GM12878 (cell line): ENCODE results near the gene WNT8A. TPM values are rescaled to one million over a fixed set of nuclear protein-coding genes. Genes with fewer than 3 reads are reported as not detected.

Experiments
- ATAC-seq: fragments of 200-7000 bp; cut with Tn5 transposase; 3 replicates; pipeline ENCODE4 v1.9.1; 2020; ENCODE audit warnings: mild to moderate bottlenecking, moderate library complexity
- BruUV-seq: library from RNA; stranded (reverse); fragments of 400-500 nt; replicated peaks from 2 replicates; lab custom pipeline; 2021; lab: Mats Ljungman, UMichigan
- CTCF ChIA-PET: fragments of 300-600 bp; sonication (Branson Sonifier 250); formaldehyde crosslinking; extraction: SDS; loops from one replicate; lab custom pipeline; 2021; ENCODE audit warnings: inconsistent platforms; lab: Yijun Ruan, JAX
- POLR2A ChIA-PET: fragments of 350-600 bp; formaldehyde crosslinking; extraction: SDS; loops from one replicate; lab custom pipeline; 2021; ENCODE audit warnings: inconsistent platforms; lab: Charles Lee
- RAD21 ChIA-PET: fragments of 300-600 bp; sonication (Branson Sonifier 250); formaldehyde crosslinking; loops from one replicate; lab custom pipeline; 2023; ENCODE audit warnings: antibody characterized with exemption; ENCODE audit not compliant: unreplicated experiment; lab: Charles Lee
- SMC1A ChIA-PET: fragments of 300-600 bp; sonication (Branson Sonifier 250); formaldehyde crosslinking; loops from one replicate; lab custom pipeline; 2023; ENCODE audit not compliant: unreplicated experiment, uncharacterized antibody; lab: Charles Lee
- DNase-seq: peaks from one replicate; pipeline ENCODE4 v3.0.0-alpha.2; 2011; ENCODE audit warnings: low read depth, low spot score
- FAIRE-seq: peaks from 3 replicates; lab custom pipeline; 2011; peaks lifted over from hg19 to GRCh38; lab: Jason Lieb, UNC
- H2AFZ ChIP-seq: 2 replicates; pipeline ENCODE4 v1.6.0; 2011; ENCODE audit warnings: low read depth, low read length, control low read depth; ENCODE audit not compliant: control insufficient read depth
- H3K27ac ChIP-seq: 2 replicates; pipeline ENCODE4 v1.5.1; 2011; ENCODE audit warnings: control low read depth; ENCODE audit not compliant: control insufficient read depth, insufficient read depth
- H3K27me3 ChIP-seq, 2 experiments: replicated peaks in 1 of 2; 2 replicates each; pipeline versions ENCODE4 v1.6.0 to v1.6.1; 2011; ENCODE audit warnings: low read length in 1 of 2; ENCODE audit not compliant: control insufficient read depth in 2 of 2, insufficient read depth in 2 of 2
- H3K36me3 ChIP-seq, 2 experiments: 2 replicates each; pipeline ENCODE4 v1.5.1; 2011; ENCODE audit warnings: low read length in 1 of 2; ENCODE audit not compliant: control insufficient read depth in 2 of 2, insufficient read depth in 2 of 2
- H3K4me1 ChIP-seq: 2 replicates; pipeline ENCODE4 v1.6.1; 2011; ENCODE audit warnings: mild to moderate bottlenecking, low read length, moderate library complexity, mixed read lengths; ENCODE audit not compliant: control insufficient read depth, insufficient read depth
- H3K4me2 ChIP-seq: 2 replicates; pipeline ENCODE4 v1.6.0; 2011; ENCODE audit warnings: control low read depth; ENCODE audit not compliant: control insufficient read depth, insufficient read depth
- H3K4me3 ChIP-seq: fragments of 200-600 bp; sonication (generic); 2 replicates; pipeline ENCODE4 v1.5.1; 2016
- H3K79me2 ChIP-seq: 2 replicates; pipeline ENCODE4 v1.6.0; 2011; ENCODE audit warnings: low read length; ENCODE audit not compliant: control insufficient read depth, insufficient read depth
- H3K9ac ChIP-seq: 2 replicates; pipeline ENCODE4 v1.8.0; 2011; ENCODE audit warnings: low read length, control low read depth, mixed read lengths; ENCODE audit not compliant: control insufficient read depth, insufficient read depth
- H3K9me3 ChIP-seq: replicated peaks from 3 replicates; pipeline ENCODE4 v1.5.1; 2011; ENCODE audit warnings: mild to moderate bottlenecking, low read length; ENCODE audit not compliant: control insufficient read depth, insufficient read depth
- H4K20me1 ChIP-seq: 2 replicates; pipeline ENCODE4 v1.6.0; 2011; ENCODE audit not compliant: control insufficient read depth, insufficient read depth
- CBX3 ChIP-seq: fragments of 200-600 bp; sonication (generic); IDR thresholded peaks from 2 replicates; pipeline ENCODE4 v1.6.1; 2016; ENCODE audit warnings: low read depth, borderline replicate concordance
- CHD4 ChIP-seq: fragments of 200-600 bp; sonication (generic); IDR thresholded peaks from 2 replicates; pipeline ENCODE4 v1.6.1; 2016; ENCODE audit warnings: mild to moderate bottlenecking
- CREB1 ChIP-seq: IDR thresholded peaks from 2 replicates; pipeline ENCODE4 v1.6.1; 2012; ENCODE audit warnings: low read depth, mild to moderate bottlenecking, inconsistent platforms
- NFIC ChIP-seq: IDR thresholded peaks from 2 replicates; pipeline ENCODE4 v1.6.1; 2012; ENCODE audit warnings: low read depth, mild to moderate bottlenecking, inconsistent platforms, low read length, moderate library complexity
- NR2C1 ChIP-seq: fragments of 450-650 bp; IDR thresholded peaks from 2 replicates; pipeline ENCODE4 v1.6.1; 2017; ENCODE audit warnings: antibody characterized with exemption, mild to moderate bottlenecking, moderate library complexity
- POLR2A ChIP-seq: IDR thresholded peaks from 2 replicates; pipeline ENCODE4 v1.6.1; 2011; ENCODE audit warnings: low read depth, mild to moderate bottlenecking, low read length
- RELA ChIP-seq: fragments of 450-650 bp; IDR thresholded peaks from 2 replicates; pipeline ENCODE4 v1.8.0; 2014; ENCODE audit warnings: borderline replicate concordance; ENCODE audit not compliant: partially characterized antibody
- STAT3 ChIP-seq: IDR thresholded peaks from 2 replicates; pipeline ENCODE4 v1.6.1; 2011; ENCODE audit warnings: low read depth, low read length, improper control_type of control experiment
- ZBTB11 ChIP-seq: fragments of 450-650 bp; formaldehyde crosslinking; IDR thresholded peaks from 2 replicates; pipeline ENCODE4 v1.5.0; 2022; ENCODE audit warnings: mild to moderate bottlenecking, missing genetic modification characterization
- WGBS: methylation state at CpG from one replicate; pipeline ENCODE4 v1.1.6; 2016; ENCODE audit warnings: low lambda C conversion rate; ENCODE audit not compliant: insufficient replicate concordance, insufficient coverage; ENCODE audit errors: missing lambda C conversion rate; 5-methylcytosine and 5-hydroxymethylcytosine counted together
- in situ Hi-C: fragments of 300-500 bp; cut with MboI; formaldehyde crosslinking; loops from 9 replicates; pipeline ENCODE4 v1.14.3; 2018; ENCODE audit warnings: mixed read lengths
- intact Hi-C: fragments of 100-400 bp; cut with micrococcal nuclease; formaldehyde crosslinking; loops from one replicate; pipeline ENCODE4 v1.14.2; 2022; ENCODE audit not compliant: unreplicated experiment
- polyA plus RNA-seq, 11 experiments: library from polyadenylated mRNA; depleted of rRNA in 4 of 11; unstranded in 6 of 11; stranded (reverse) in 5 of 11; fragments of >200 nt; fragmentation: Nextera tagmentation in 4 of 11; fragmentation: Illumina TruSeq in 1 of 11; extraction: Ambion mirVana in 4 of 11; extraction: Trizol in 1 of 11; gene quantifications; 1 replicate in 1 of 11; 2 replicates in 10 of 11; pipeline versions ENCODE4 v1.2.1 to v1.2.3, GENCODE V29; 2011 to 2016; ENCODE audit warnings: inconsistent platforms in 2 of 11, missing spikeins in 2 of 11, low read depth in 1 of 11
- total RNA-seq, 4 experiments: library from RNA; depleted of rRNA in 3 of 4; stranded (reverse); fragments of >200 nt in 3 of 4; fragmentation: Illumina TruSeq in 1 of 4; extraction: Trizol in 1 of 4; gene quantifications; 2 replicates each; pipeline versions ENCODE4 v1.2.1 to v1.2.3, GENCODE V29; 2013 to 2021

Gene WNT8A
- total and polyA plus RNA-seq, 10 of the 15 experiments (the other 5 are each of a cell fraction or from before 2014, with no cell fraction given): not detected

DNA sequence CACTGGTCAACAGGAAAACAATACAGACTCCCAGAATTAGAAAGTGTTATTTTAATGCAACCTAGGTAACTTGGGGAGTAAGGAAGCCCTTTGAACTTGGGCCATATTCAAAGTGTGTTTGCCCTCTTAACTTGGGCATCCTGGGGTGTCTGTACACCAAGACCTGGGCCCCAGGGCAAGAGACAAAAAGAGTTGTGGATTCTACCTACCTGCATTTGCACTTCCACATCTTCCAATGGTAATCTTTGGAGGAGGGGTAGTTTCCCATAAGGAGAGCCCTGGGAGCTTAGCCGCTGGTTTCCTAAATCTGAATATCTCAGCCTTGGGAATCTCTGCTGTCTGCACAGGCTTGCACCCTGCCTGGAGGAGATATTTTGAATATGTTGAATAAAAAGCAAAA lies 8.5 kb downstream of the WNT8A start:
- Histone ChIP-seq H3K27ac (no peak overlapping the region), H3K27me3 (no peaks in the 10 kb centered on the region; a peak in 1 of 4 replicates), H3K36me3 (no peaks in the 10 kb centered on the region), H3K9ac (no peak overlapping the region), H3K79me2 (no peaks in the 10 kb centered on the region), H4K20me1 (no peaks in the 10 kb centered on the region), H3K4me1 (no peaks in the 10 kb centered on the region), H3K4me2 (no peak overlapping the region), H3K4me3 (no peak overlapping the region), H3K9me3 (no peaks in the 10 kb centered on the region), H2AFZ (no peak overlapping the region)
- no peak for TF ChIP-seq CHD4
- no peak for TF ChIP-seq STAT3
- TF ChIP-seq POLR2A: no peak
- no peak for TF ChIP-seq ZBTB11 (CRISPR knock-in tag)
- TF ChIP-seq NR2C1: no peak
- TF ChIP-seq CREB1: no peak
- no peak for TF ChIP-seq NFIC
- no peak for TF ChIP-seq RELA
- TF ChIP-seq CBX3: no peak
- intact Hi-C loops: no loop called here
- ChIA-PET SMC1A (interaction anchor here (0.8 to 1.2 kb wide), 4 partner anchors 9 to 461 kb away, joined by 3 to 4 read pairs (median 3); no protein-coding TSS in a partner anchor), CTCF (interaction anchor here (0.8 to 2.8 kb wide), 2 partner anchors 11 to 41 kb away, joined by 3 to 12 read pairs; no protein-coding TSS in a partner anchor), RAD21 (no interaction called here), POLR2A (no interaction called here)
- no peak for ATAC-seq
- DNase-seq: no peak
- 75% methylated on average over 1 of the region's 1 CpG for WGBS
- no TSS peak for BruUV-seq
- in situ Hi-C loops: loop anchor here (25.0 kb wide), 1 partner anchor 755 kb away; no protein-coding TSS in a partner anchor
- FAIRE-seq: no peak
